H1 (cell line): ENCODE data around the gene HOXD4. TPM values are rescaled to one million over a fixed set of nuclear protein-coding genes. Genes with fewer than 3 reads are reported as not detected.

Source experiments
- CTCF ChIA-PET: fragments of 300-600 bp; sonication (Branson Sonifier 250); formaldehyde crosslinking; loops from one replicate; lab custom pipeline; 2021; ENCODE audit not compliant: partially characterized antibody; lab: Charles Lee
- POLR2A ChIA-PET: fragments of 300-600 bp; sonication (Branson Sonifier 250); formaldehyde crosslinking; loops from one replicate; lab custom pipeline; 2021; ENCODE audit warnings: inconsistent platforms; ENCODE audit not compliant: partially characterized antibody; lab: Charles Lee
- DNase-seq, 2 experiments: peaks; one replicate each; pipeline versions ENCODE4 v3.0.0 to v3.0.0-alpha.2; 2010 to 2022; ENCODE audit warnings: low spot score in 2 of 2, low read depth in 1 of 2, mixed read lengths in 1 of 2
- FAIRE-seq: peaks from 2 replicates; lab custom pipeline; 2011; peaks lifted over from hg19 to GRCh38; lab: Jason Lieb, UNC
- H2AFZ ChIP-seq: 2 replicates; pipeline ENCODE4 v1.8.1; 2012; ENCODE audit warnings: low read length, inconsistent platforms
- H2AK5ac ChIP-seq: 2 replicates; pipeline ENCODE4 v1.6.1; 2013; ENCODE audit warnings: low read depth, low read length
- H2BK120ac ChIP-seq: replicated peaks from 2 replicates; pipeline ENCODE3; 2013; ENCODE audit warnings: low read depth, low read length, inconsistent platforms
- H2BK12ac ChIP-seq: 2 replicates; pipeline ENCODE4 v1.6.1; 2013; ENCODE audit warnings: low read depth, low read length
- H2BK15ac ChIP-seq: 2 replicates; pipeline ENCODE4 v1.6.1; 2013; ENCODE audit warnings: low read length
- H2BK20ac ChIP-seq: 2 replicates; pipeline ENCODE4 v1.6.1; 2013; ENCODE audit warnings: low read length
- H2BK5ac ChIP-seq: 2 replicates; pipeline ENCODE4 v1.6.1; 2013; ENCODE audit warnings: low read depth, low read length
- H3K14ac ChIP-seq: 2 replicates; pipeline ENCODE4 v1.6.1; 2013; ENCODE audit warnings: inconsistent platforms; ENCODE audit not compliant: insufficient read length
- H3K18ac ChIP-seq: 2 replicates; pipeline ENCODE4 v1.6.1; 2013; ENCODE audit warnings: low read length; ENCODE audit errors: extremely low read depth
- H3K23ac ChIP-seq: 2 replicates; pipeline ENCODE4 v1.6.1; 2013; ENCODE audit warnings: inconsistent platforms; ENCODE audit not compliant: insufficient read length
- H3K23me2 ChIP-seq: 2 replicates; pipeline ENCODE4 v1.6.1; 2013; ENCODE audit warnings: low read depth, low read length
- H3K27ac ChIP-seq: 2 replicates; pipeline ENCODE4 v1.6.1; 2011; ENCODE audit warnings: low read depth, low read length, inconsistent platforms
- H3K27me3 ChIP-seq, 4 experiments: replicated peaks in 1 of 4; 1 replicate in 1 of 4; 2 replicates in 3 of 4; pipeline versions ENCODE4 v1.6.1 to v1.8.1; 2011 to 2013; ENCODE audit warnings: low read length in 3 of 4, mild to moderate bottlenecking in 3 of 4, inconsistent platforms in 2 of 4, mixed read lengths in 2 of 4, moderate library complexity in 1 of 4; ENCODE audit not compliant: control insufficient read depth in 3 of 4, insufficient read depth in 3 of 4; ENCODE audit errors: extremely low read depth in 1 of 4
- H3K36me3 ChIP-seq, 4 experiments: 2 replicates each; pipeline versions ENCODE4 v1.6.1 to v1.8.1; 2011 to 2013; ENCODE audit warnings: mild to moderate bottlenecking in 4 of 4, low read length in 3 of 4, moderate library complexity in 2 of 4, control low read depth in 1 of 4, inconsistent platforms in 1 of 4; ENCODE audit not compliant: insufficient read depth in 4 of 4, control insufficient read depth in 2 of 4
- H3K4ac ChIP-seq: replicated peaks from 2 replicates; pipeline ENCODE3; 2013; ENCODE audit warnings: low read length, low read depth, mixed read lengths, inconsistent platforms; ENCODE audit not compliant: insufficient read length
- H3K4me1 ChIP-seq, 4 experiments: replicated peaks in 1 of 4; 1 replicate in 1 of 4; 2 replicates in 3 of 4; pipeline versions ENCODE4 v1.6.1 to v1.8.1; 2011 to 2013; ENCODE audit warnings: low read length in 3 of 4, inconsistent platforms in 2 of 4, mixed read lengths in 1 of 4; ENCODE audit not compliant: insufficient read depth in 4 of 4, control insufficient read depth in 3 of 4
- H3K4me2 ChIP-seq, 2 experiments: 2 replicates each; pipeline versions ENCODE4 v1.6.1 to v1.8.1; 2011 to 2013; ENCODE audit warnings: low read depth in 2 of 2, low read length in 2 of 2, control low read depth in 1 of 2, inconsistent platforms in 1 of 2, mild to moderate bottlenecking in 1 of 2; ENCODE audit not compliant: insufficient read depth in 1 of 2
- H3K4me3 ChIP-seq, 4 experiments: fragments of 200-600, 300-600 bp in 1 of 4; sonication (generic), shearing (Covaris generic), sonication (Bioruptor Twin) in 1 of 4; 2 replicates each; pipeline versions ENCODE4 v1.5.1 to v1.8.1; 2011 to 2016; ENCODE audit warnings: low read length in 4 of 4, low read depth in 3 of 4, control low read depth in 2 of 4, inconsistent platforms in 2 of 4, mild to moderate bottlenecking in 2 of 4, mixed read lengths in 1 of 4, moderate library complexity in 1 of 4; ENCODE audit not compliant: insufficient read depth in 2 of 4; ENCODE audit errors: extremely low read depth in 1 of 4
- H3K56ac ChIP-seq: replicated peaks from 2 replicates; pipeline ENCODE3; 2013; ENCODE audit warnings: low read depth, mild to moderate bottlenecking, mixed read lengths, low read length, inconsistent platforms; ENCODE audit not compliant: insufficient read length
- H3K79me1 ChIP-seq: 2 replicates; pipeline ENCODE4 v1.6.1; 2013; ENCODE audit warnings: low read depth, low read length, control low read depth
- H3K79me2 ChIP-seq, 2 experiments: 2 replicates each; pipeline versions ENCODE4 v1.6.1 to v1.8.1; 2012 to 2013; ENCODE audit warnings: low read length in 2 of 2, mild to moderate bottlenecking in 2 of 2, inconsistent platforms in 1 of 2; ENCODE audit not compliant: insufficient read depth in 2 of 2, control insufficient read depth in 1 of 2
- H3K9ac ChIP-seq, 4 experiments: replicated peaks in 1 of 4; 1 replicate in 1 of 4; 2 replicates in 3 of 4; pipeline versions ENCODE4 v1.6.1 to v1.8.1; 2011 to 2013; ENCODE audit warnings: low read depth in 3 of 4, low read length in 3 of 4, control low read depth in 2 of 4, mild to moderate bottlenecking in 2 of 4, moderate library complexity in 2 of 4, inconsistent platforms in 1 of 4; ENCODE audit errors: extremely low read depth in 1 of 4
- H3K9me3 ChIP-seq, 2 experiments: 2 replicates each; pipeline versions ENCODE4 v1.6.1 to v1.8.1; 2012 to 2013; ENCODE audit warnings: mild to moderate bottlenecking in 2 of 2, moderate library complexity in 2 of 2, control low read depth in 1 of 2, inconsistent platforms in 1 of 2, low read depth in 1 of 2, low read length in 1 of 2, mixed read lengths in 1 of 2; ENCODE audit not compliant: insufficient read depth in 2 of 2
- H4K20me1 ChIP-seq, 2 experiments: replicated peaks in 1 of 2; 2 replicates each; pipeline versions ENCODE3 to v1.8.1; 2011 to 2013; ENCODE audit warnings: inconsistent platforms in 2 of 2, low read length in 2 of 2, mild to moderate bottlenecking in 1 of 2; ENCODE audit not compliant: insufficient read depth in 2 of 2, control insufficient read depth in 1 of 2
- H4K5ac ChIP-seq: 2 replicates; pipeline ENCODE4 v1.6.1; 2013; ENCODE audit warnings: low read length, low read depth, mixed read lengths, inconsistent platforms; ENCODE audit not compliant: insufficient read length
- H4K8ac ChIP-seq: 2 replicates; pipeline ENCODE4 v1.8.0; 2013; ENCODE audit warnings: mild to moderate bottlenecking, moderate library complexity, low read length, inconsistent platforms; ENCODE audit not compliant: insufficient read depth; ENCODE audit errors: extremely low read depth
- H4K91ac ChIP-seq: replicated peaks from 2 replicates; pipeline ENCODE3; 2013; ENCODE audit warnings: low read length, mixed read lengths, inconsistent platforms; ENCODE audit not compliant: insufficient read length
- ATF2 ChIP-seq: IDR thresholded peaks from 2 replicates; pipeline ENCODE4 v1.6.1; 2012; ENCODE audit warnings: low read length, inconsistent platforms
- EZH2 ChIP-seq: fragments of 200-600 bp; sonication (generic); IDR thresholded peaks from 2 replicates; pipeline ENCODE4 v1.7.1; 2012; ENCODE audit warnings: low read depth, mild to moderate bottlenecking, moderate library complexity, low read length, inconsistent platforms; ENCODE audit not compliant: severe bottlenecking
- HDAC2 ChIP-seq, 2 experiments: fragments of 300-600 bp in 1 of 2; sonication (generic) in 1 of 2; IDR thresholded peaks; 2 replicates each; pipeline ENCODE4 v1.6.1; 2011 to 2012; ENCODE audit warnings: low read depth in 2 of 2, low read length in 2 of 2, mild to moderate bottlenecking in 2 of 2, moderate library complexity in 2 of 2, borderline replicate concordance in 1 of 2, inconsistent platforms in 1 of 2
- HDAC6 ChIP-seq: IDR thresholded peaks from one replicate; pipeline ENCODE4 v1.7.1; 2012; ENCODE audit warnings: low read depth, mild to moderate bottlenecking, inconsistent platforms, low read length, moderate library complexity
- RNF2 ChIP-seq: fragments of 200-900, 300-1000 bp; sonication (generic); IDR thresholded peaks from 2 replicates; pipeline ENCODE4 v1.7.1; 2016; ENCODE audit warnings: borderline replicate concordance, low read depth, mild to moderate bottlenecking, antibody characterized with exemption, low read length; ENCODE audit not compliant: poor library complexity, severe bottlenecking; ENCODE audit errors: missing control alignments
- SIRT6 ChIP-seq: IDR thresholded peaks from one replicate; pipeline ENCODE4 v1.7.1; 2012; ENCODE audit warnings: low read length, inconsistent platforms
- SUZ12 ChIP-seq: fragments of 200-600 bp; sonication (generic); IDR thresholded peaks from 2 replicates; pipeline ENCODE4 v1.6.1; 2012; ENCODE audit warnings: mild to moderate bottlenecking, inconsistent platforms, low read length, moderate library complexity, mixed read lengths
- TCF12 ChIP-seq: IDR thresholded peaks from 2 replicates; pipeline ENCODE4 v1.6.1; 2011; ENCODE audit warnings: low read depth, mild to moderate bottlenecking, low read length
- WGBS, 2 experiments: shearing (Covaris generic) in 1 of 2; methylation state at CpG; one replicate each; pipeline versions ENCODE4 v1.1.6 to v1.1.7; 2013 to 2015; ENCODE audit warnings: low lambda C conversion rate in 2 of 2, mixed read lengths in 2 of 2, inconsistent platforms in 1 of 2, low coverage in 1 of 2, missing lambda C conversion rate in 1 of 2; ENCODE audit not compliant: insufficient replicate concordance in 2 of 2, insufficient coverage in 1 of 2, insufficient read length in 1 of 2; ENCODE audit errors: extremely low coverage in 1 of 2, missing lambda C conversion rate in 1 of 2; 5-methylcytosine and 5-hydroxymethylcytosine counted together
- polyA plus RNA-seq, 7 experiments: library from polyadenylated mRNA; depleted of rRNA in 3 of 7; stranded (reverse) in 5 of 7; unstranded in 2 of 7; fragments of >200 nt in 5 of 7; fragments of 200-250 nt in 2 of 7; gene quantifications; 1 replicate in 5 of 7; 2 replicates in 1 of 7; 4 replicates in 1 of 7; pipeline versions ENCODE4 v1.2.1 to v1.2.3, GENCODE V29; 2011 to 2013; ENCODE audit warnings: missing spikeins in 2 of 7, mixed read lengths in 2 of 7
- total RNA-seq: library from RNA; stranded (reverse); fragmentation: NEBNext Ultra II Directional; extraction: Animal tissue kit (Norgen Biotek cat#: 25700); gene quantifications from 2 replicates; pipeline ENCODE4 v1.2.1, GENCODE V29; 2021

Gene HOXD4
- total and polyA plus RNA-seq, 2 of the 8 experiments (the other 6 are each of a cell fraction or from before 2014, with no cell fraction given): not detected

DNA sequence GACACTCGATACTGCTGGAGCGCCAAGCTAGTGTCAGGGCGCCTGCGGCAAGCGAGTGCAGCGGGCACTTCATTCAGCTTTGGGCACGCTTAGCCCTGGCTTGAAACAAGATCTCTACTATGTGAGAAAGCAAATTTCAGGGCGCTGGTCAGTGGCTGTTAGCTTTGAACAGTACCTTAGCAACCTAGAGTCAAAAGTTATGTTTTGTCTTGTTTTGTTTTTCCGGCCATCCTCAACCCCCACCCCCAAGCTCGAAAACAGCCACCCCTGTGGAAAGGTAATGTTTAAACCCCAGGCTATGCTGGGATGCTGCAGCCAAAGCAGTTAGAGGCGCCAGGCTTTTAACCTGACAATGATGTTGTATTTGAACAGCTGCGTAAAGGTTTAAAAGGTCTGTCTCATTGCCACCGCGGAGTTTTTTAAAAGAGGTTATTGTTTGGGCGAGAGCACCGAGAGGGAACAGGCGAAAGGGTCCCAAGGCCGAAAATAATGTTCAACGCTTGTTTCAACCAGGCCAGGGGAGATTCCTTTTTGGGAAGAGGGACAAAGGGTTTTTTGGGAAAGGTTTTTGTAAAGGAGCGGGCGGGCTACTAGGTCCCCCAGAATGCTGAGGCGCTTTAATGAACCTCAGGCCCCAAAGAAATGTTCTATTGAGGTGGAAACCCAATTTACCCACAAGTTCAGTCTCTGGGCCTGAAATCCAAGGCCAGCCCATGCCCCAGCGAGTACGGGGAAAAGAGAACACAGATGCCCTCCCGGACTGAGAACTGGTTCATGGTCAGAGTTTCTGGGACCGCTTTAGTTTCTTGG, 37.0 kb upstream of the HOXD4 start:
- Histone ChIP-seq H3K4me3 (no peak overlapping the region), H3K18ac (no peak overlapping the region), H3K9me3 (peaks cover 0 to 16% of the 10 kb centered on the region in 2 experiments; a peak in 2 of 4 replicates), H2BK20ac (no peak overlapping the region), H3K36me3 (peaks cover 0 to 13% (median 0%) of the 10 kb centered on the region in 4 experiments; a peak in 1 of 8 replicates), H2BK15ac (no peak overlapping the region), H4K20me1 (peaks cover 17 to 27% of the 10 kb centered on the region in 2 experiments), H3K56ac (no peak overlapping the region), H2AK5ac (no peak overlapping the region), H3K4me1 (peaks cover 0 to 3% (median under 1%) of the 10 kb centered on the region in 4 experiments; a peak in 4 of 7 replicates), H3K27ac (no peak overlapping the region), H3K27me3 (peaks cover 92 to 100% (median 99%) of the 10 kb centered on the region in 4 experiments), H3K14ac (no peak overlapping the region), H3K4ac (no peak overlapping the region), H3K23ac (no peak overlapping the region), H2BK12ac (no peak overlapping the region), H2BK5ac (no peak overlapping the region), H3K9ac (no peak overlapping the region), H3K79me1 (no peaks in the 10 kb centered on the region), H3K23me2 (no peaks in the 10 kb centered on the region; the same call in 1 of the 2 replicates), H2AFZ (no peak overlapping the region), H4K8ac (no peak overlapping the region), H4K5ac (no peak overlapping the region), H3K4me2 (no peak overlapping the region), H2BK120ac (no peak overlapping the region), H4K91ac (no peak overlapping the region), H3K79me2 (no peaks in the 10 kb centered on the region)
- no peak for TF ChIP-seq HDAC6
- TF ChIP-seq HDAC2 (IDR thresholded peaks at IDR 0.05; ENCODE audit: borderline replicate concordance in 1 of 2, low read depth in 2 of 2, low read length in 2 of 2): no peak
- peak; percentile 95 for TF ChIP-seq EZH2
- TF ChIP-seq TCF12: peak; percentile 61; the same call in 1 of the 2 replicates
- no peak for TF ChIP-seq SIRT6
- peak; percentile 94 for TF ChIP-seq RNF2
- no peak for TF ChIP-seq ATF2
- TF ChIP-seq SUZ12: peak; percentile 96
- no peak for FAIRE-seq
- ChIA-PET CTCF (interaction anchor here (0.6 to 5.4 kb wide), 16 partner anchors 8 to 536 kb away, joined by 3 to 42 read pairs (median 3); partner anchors contain the start of gene HOXD9), POLR2A (interaction anchor here (1.6 kb wide), 1 partner anchor 50 kb away, joined by 4 read pairs; no protein-coding TSS in a partner anchor)
- 12% methylated on average over 26 of the region's 26 CpGs; no CpG with 5 or more reads in 1 of the 2 experiments for WGBS, 2 experiments
- peak in 1 of 2 experiments; percentile 58 for DNase-seq
